GM19397 (cell line): ENCODE data around the gene ITPR1.
"Not testable (repeated sequence)": the region's sequence is repeated elsewhere in the genome, so short reads cannot be mapped to it uniquely, and the experiment has no call there.

ENCODE experiments used
- ATAC-seq: cut with Tn5 transposase; IDR thresholded peaks from one replicate; pipeline ENCODE4 v1.9.1; 2021; ENCODE audit warnings: mild to moderate bottlenecking, moderate library complexity; ENCODE audit not compliant: unreplicated experiment

The ITPR1 gene

GRCh38 chr3:4751502-4752101, 258.5 kb downstream of the ITPR1 start:
- no peak for ATAC-seq

GRCh38 chr3:4752201-4753072, 259.3 kb downstream of the ITPR1 start:
- ATAC-seq, result no peak

GRCh38 chr3:4753073-4753691, 260.0 kb downstream of the ITPR1 start:
- no peak for ATAC-seq

- ATAC-seq, result peak; percentile 45
Measured at GRCh38 chr3:4754180-4755086, 261.3 kb downstream of the ITPR1 start.

GRCh38 chr3:4755566-4755965, 262.4 kb downstream of the ITPR1 start:
- ATAC-seq, result no peak

GRCh38 chr3:4756057-4756775, 263.1 kb downstream of the ITPR1 start:
- ATAC-seq, result no peak

- peak; percentile 35 for ATAC-seq
Measured at GRCh38 chr3:4756855-4757574, 263.9 kb downstream of the ITPR1 start.

- ATAC-seq, result no peak
Measured at GRCh38 chr3:4757575-4758248, 264.6 kb downstream of the ITPR1 start.

- no peak for ATAC-seq
Measured at GRCh38 chr3:4758249-4758860, 265.2 kb downstream of the ITPR1 start.

- ATAC-seq, result no peak
Measured at GRCh38 chr3:4758957-4759656, 266.0 kb downstream of the ITPR1 start.

- ATAC-seq, result no peak
Measured at GRCh38 chr3:4759689-4760312, 266.7 kb downstream of the ITPR1 start.

GRCh38 chr3:4761759-4762158, 268.6 kb downstream of the ITPR1 start:
- no peak for ATAC-seq

GRCh38 chr3:4762481-4763230, 269.5 kb downstream of the ITPR1 start:
- ATAC-seq, result not testable (repeated sequence)

GRCh38 chr3:4763604-4764247, 270.6 kb downstream of the ITPR1 start:
- no peak for ATAC-seq

- ATAC-seq, result no peak
Measured at GRCh38 chr3:4765212-4765611, 272.1 kb downstream of the ITPR1 start.

- no peak for ATAC-seq
Measured at GRCh38 chr3:4766263-4766662, 273.1 kb downstream of the ITPR1 start.
